Measurements from ENCODE around the gene SPRED2.

Gene SPRED2

GRCh38 chr2:65300761-65301711 lies 131.4 kb downstream of the SPRED2 start:
- peak; percentile 82 to 86 for DNase-seq

GRCh38 chr2:65300134-65300760 lies 132.2 kb downstream of the SPRED2 start:
- DNase-seq = peak in 1 of 2 experiments; percentile 37

GRCh38 chr2:65299246-65299645 lies 133.2 kb downstream of the SPRED2 start:
- peak; percentile 80 to 81 for DNase-seq

DNA sequence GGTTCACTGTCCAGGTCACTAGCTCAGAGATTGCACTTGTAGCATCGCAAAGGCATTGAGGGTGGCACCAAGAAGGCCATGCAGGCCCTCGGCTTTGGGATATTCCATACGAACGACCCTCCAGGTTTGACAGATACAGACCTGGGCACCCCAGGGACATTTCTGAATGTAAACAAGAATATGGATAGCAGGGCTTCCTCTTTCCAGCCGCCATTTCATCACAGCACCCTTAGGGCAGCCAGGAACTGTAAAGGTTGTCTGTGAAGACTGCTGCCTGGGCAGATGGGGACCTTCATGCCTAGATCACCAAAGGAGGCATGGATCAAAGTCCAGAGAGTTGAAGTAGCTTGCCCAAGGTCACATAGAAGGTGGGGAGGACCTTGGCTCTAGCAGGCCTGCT lies 134.3 kb downstream of the SPRED2 start:
- DNase-seq = no peak

GRCh38 chr2:65297544-65297943 lies 134.9 kb downstream of the SPRED2 start:
- no peak for DNase-seq

GRCh38 chr2:65296971-65297370 lies 135.4 kb downstream of the SPRED2 start:
- no peak for DNase-seq

- no peak for DNase-seq
Measured at GRCh38 chr2:65294701-65295100, 137.7 kb downstream of the SPRED2 start.

DNA sequence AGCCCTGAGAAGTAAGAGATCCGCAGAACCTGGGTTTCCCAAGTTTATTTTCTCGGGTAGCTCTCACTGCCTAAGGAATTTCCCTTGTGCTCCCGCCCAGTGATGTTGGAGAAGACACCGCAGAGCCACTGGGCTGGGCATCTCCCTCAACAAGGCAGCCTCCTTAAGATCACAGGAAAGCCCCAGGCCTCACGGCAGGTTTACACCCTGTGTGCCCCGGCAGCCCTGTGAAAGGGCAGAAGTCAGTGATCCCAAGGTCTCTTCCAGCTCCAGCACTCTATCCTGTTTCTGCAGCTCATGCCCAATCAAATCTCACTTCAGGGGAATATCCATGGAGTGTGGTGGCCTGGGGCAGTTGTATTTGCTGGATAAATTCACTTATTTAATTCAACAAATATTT lies 138.3 kb downstream of the SPRED2 start:
- DNase-seq = no peak

GRCh38 chr2:65293376-65293775 lies 139.0 kb downstream of the SPRED2 start:
- no peak for DNase-seq

GRCh38 chr2:65292461-65293011 lies 139.9 kb downstream of the SPRED2 start:
- no peak for DNase-seq

GRCh38 chr2:65292106-65292400 lies 140.3 kb downstream of the SPRED2 start:
- no peak for DNase-seq

DNA sequence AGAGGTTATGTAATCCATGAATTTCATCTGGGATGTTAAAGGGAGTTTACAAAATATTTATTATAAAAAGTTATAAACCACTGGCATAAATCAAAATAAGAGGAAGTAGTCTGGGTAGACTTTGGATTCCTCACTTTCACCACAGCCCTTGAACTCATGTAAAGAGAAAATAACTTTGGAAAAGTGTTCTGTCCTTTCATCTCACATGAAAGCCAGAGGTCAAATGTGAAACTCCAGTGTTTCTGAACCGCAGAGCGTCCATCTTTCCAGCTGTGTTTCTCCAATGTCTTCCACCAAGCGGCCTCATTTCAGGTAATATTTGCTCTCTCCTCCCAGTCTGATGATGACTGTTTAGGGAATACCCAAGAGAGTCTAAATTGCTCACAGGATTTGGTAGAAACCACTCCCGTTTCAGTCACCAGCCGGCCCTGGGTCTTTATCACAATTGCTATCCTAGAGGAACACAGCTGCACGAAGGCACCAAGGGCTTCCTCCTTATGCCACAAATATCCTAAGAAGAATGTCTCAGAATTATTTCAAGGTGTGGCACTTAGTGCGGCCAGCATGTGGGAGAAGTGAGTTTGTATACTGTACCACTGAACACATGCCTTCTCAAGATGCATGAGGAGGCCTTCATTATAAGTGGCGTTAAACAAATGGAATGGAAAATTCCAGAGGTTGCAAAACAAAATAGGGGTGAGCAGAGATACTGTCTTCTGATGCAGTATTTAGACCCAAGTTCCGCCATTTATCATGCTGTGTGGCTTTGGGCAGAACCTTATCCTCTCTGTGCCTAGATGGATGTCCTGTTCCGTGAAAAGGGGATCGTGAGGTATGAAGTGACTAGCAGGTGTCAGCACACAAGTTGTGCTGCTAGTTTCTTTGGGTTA lies 140.9 kb downstream of the SPRED2 start:
- no peak for DNase-seq

- DNase-seq = no peak
Measured at GRCh38 chr2:65287364-65287763, 145.0 kb downstream of the SPRED2 start.

- no peak for DNase-seq
Measured at GRCh38 chr2:65282477-65283053, 149.8 kb downstream of the SPRED2 start.

DNA sequence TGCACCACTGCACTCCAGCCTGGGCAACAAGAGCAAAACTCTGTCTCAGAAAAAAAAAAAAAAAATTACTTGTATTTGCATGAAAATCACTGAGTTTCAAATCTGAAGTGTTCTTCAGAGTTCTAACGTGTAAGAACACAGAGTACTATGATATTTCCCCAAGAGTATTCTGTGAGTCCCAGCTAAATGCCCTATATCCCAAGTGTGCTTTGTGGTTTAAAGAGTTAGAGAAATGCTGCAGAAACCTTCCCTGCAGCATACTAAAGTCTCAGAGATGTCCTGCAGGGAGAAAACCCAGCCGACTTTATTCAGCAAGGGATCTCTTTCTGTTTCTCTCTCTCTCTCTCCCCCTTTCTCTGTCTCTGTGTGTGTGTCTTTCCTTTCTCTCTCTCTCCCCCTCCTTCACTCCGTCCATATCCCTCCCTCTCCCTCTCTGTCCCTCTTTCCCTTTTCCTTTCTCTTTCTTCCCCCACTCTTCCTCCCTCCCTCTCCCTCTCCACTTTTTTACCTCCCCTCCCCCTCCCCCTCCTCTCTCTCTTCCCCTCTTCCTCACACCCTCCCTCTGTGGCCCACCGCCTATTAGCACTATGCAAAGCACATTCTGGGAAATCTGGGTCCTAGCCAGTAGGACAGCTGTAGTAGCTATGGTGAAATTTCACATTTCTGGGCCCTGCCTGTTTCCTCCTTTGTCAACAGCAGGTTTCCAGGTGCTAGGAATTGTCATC lies 150.6 kb downstream of the SPRED2 start:
- no peak for DNase-seq

DNA sequence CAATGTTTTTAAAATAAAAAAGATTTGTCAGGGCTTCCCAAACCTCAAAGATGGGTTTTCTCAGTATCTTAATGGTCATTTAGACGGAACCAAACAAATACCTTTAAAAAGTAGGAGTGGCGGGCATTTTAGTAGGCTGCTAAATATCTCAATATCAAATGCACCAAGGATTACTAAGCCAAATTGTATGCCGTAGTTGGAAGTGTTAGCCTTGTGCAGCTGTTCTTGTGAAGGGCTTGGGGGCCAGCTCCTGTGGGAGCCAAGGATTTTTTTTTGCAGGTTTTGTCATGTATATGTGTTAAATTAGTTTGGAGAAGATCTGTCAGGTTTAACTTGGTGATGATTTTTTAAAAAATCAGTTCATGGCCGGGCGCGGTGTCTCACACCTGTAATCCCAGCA lies 152.6 kb downstream of the SPRED2 start:
- DNase-seq = no peak

DNA sequence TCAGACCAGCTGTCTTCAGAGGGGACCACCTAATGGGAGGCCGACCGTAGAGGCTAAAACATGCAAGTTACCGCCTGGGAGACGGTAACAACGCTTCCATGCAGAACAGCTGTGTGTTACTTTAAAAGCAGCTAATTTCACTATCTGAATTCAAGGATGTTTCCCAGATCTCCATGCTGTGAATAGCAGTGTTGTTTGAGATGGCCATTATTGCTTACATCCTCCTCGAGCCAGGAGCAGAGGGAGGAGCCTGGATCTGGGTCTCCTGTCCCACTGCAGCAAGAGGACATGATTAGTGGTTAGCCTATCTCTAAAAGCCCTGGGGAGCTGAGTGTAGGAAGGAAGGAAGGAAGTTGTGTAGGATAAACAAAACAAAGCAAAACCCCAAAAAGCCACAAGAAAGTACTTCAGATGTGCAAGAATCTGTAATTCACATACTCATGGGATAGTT lies 153.8 kb downstream of the SPRED2 start:
- DNase-seq = no peak

- DNase-seq = no peak
Measured at GRCh38 chr2:65277791-65278483, 154.5 kb downstream of the SPRED2 start.

DNA sequence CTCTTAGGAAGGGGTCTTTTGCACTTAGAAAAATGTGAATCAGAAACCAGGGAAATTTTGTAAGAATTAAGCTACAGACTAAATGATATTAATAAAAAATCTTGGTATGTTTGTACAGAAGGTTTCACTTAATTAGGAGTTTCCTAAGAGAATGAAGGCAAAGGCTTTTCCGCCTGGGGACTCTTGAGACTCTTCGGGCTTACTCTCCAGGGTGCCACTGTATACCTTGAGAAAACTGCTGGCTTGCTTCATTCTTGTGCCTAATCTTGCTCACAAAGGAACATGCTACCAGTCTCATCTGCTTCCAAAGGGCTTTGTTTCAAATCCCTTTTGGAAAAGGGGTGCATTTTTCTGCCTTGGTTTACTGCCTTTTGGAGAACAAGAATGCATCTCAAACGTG lies 155.3 kb downstream of the SPRED2 start:
- no peak for DNase-seq

DNA sequence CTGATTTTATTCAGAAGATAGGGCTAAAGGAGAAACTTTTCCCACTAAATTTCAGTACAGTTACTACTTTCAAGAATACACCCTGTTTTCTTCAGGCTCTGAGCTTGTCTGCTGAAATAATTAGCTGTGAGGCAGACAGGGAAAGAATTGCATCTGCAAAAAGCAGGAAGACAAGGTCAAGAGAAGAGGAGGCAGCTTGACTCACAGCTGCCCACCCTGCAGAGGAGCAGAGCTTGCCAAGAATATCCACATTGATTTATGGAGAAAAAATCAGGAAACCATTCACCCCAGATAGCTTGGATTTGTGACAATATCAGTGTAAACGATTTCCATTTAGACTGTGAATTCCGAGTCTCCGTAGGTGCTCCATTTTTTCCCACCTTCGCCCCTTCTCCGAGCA lies 155.8 kb downstream of the SPRED2 start:
- no peak for DNase-seq

Measured in activated T-cell treated with anti-CD3 and anti-CD28 coated beads, Interleukin-2, amount 50 U/mL, for 48 hours (primary cell).